Subcutaneous abdominal adipose tissue (tissue), 5 donors: ENCODE measurements around the gene PLA2G3.
"Not testable (repeated sequence)": the region's sequence is repeated elsewhere in the genome, so short reads cannot be mapped to it uniquely, and the experiment has no call there.

Experiments used
- H3K27ac ChIP-seq: one replicate; pipeline ENCODE4 v1.7.0; 2013; ENCODE audit warnings: low read depth, mild to moderate bottlenecking, inconsistent platforms, low read length, moderate library complexity
- H3K27me3 ChIP-seq, 5 donors: one replicate each; pipeline ENCODE4 v1.7.0; 2013; ENCODE audit warnings: low read length in 5 of 5, inconsistent platforms in 1 of 5; ENCODE audit not compliant: control insufficient read depth in 5 of 5, insufficient read depth in 4 of 5
- H3K36me3 ChIP-seq, 5 donors: one replicate each; pipeline ENCODE4 v1.7.0; 2013; ENCODE audit warnings: low read length in 5 of 5; ENCODE audit not compliant: control insufficient read depth in 5 of 5, insufficient read depth in 5 of 5
- H3K4me1 ChIP-seq, 5 donors: one replicate each; pipeline ENCODE4 v1.7.0; 2013; ENCODE audit warnings: low read length in 5 of 5, mild to moderate bottlenecking in 3 of 5, moderate library complexity in 1 of 5; ENCODE audit not compliant: control insufficient read depth in 5 of 5, insufficient read depth in 5 of 5
- H3K4me3 ChIP-seq, 5 donors: one replicate each; pipeline ENCODE4 v1.7.0; 2013; ENCODE audit warnings: low read length in 5 of 5, low read depth in 1 of 5
- H3K9ac ChIP-seq, 5 donors: one replicate each; pipeline ENCODE4 v1.7.0; 2013; ENCODE audit warnings: low read length in 5 of 5, mild to moderate bottlenecking in 4 of 5, moderate library complexity in 3 of 5
- H3K9me3 ChIP-seq, 5 donors: one replicate each; pipeline ENCODE4 v1.7.0; 2013; ENCODE audit warnings: low read length in 5 of 5; ENCODE audit not compliant: control insufficient read depth in 5 of 5
- donor health status: healthy.
- donor health status: healthy.
- donor health status: healthy.
- donor health status: healthy.
- donor health status: healthy.

Gene PLA2G3

GRCh38 chr22:31120230-31120629, 20.1 kb downstream of the PLA2G3 start:
- H3K4me1 ChIP-seq: peaks cover 0 to 14% (median 9%) of the 10 kb centered on the region in 5 donors
- no peak overlapping the region for H3K4me3 ChIP-seq
- H3K9me3 ChIP-seq: no peaks in the 10 kb centered on the region
- no peaks in the 10 kb centered on the region for H3K36me3 ChIP-seq
- peaks cover 0 to 13% (median 3%) of the 10 kb centered on the region in 5 donors for H3K27me3 ChIP-seq
- H3K27ac ChIP-seq: no peak overlapping the region
- no peak overlapping the region for H3K9ac ChIP-seq

- Histone ChIP-seq H3K4me1 (peaks cover 0 to 14% (median 9%) of the 10 kb centered on the region in 5 donors), H3K27ac (no peak overlapping the region), H3K9me3 (no peaks in the 10 kb centered on the region), H3K27me3 (peaks cover 0 to 7% (median 0%) of the 10 kb centered on the region in 5 donors), H3K9ac (no peak overlapping the region), H3K4me3 (no peak overlapping the region), H3K36me3 (no peaks in the 10 kb centered on the region)
These were observed 21.1 kb downstream of the PLA2G3 start for GRCh38 chr22:31119026-31119717.

GRCh38 chr22:31118046-31118820, 22.1 kb downstream of the PLA2G3 start:
- Histone ChIP-seq H3K36me3 (no peaks in the 10 kb centered on the region), H3K27ac (no peak overlapping the region), H3K9me3 (no peaks in the 10 kb centered on the region), H3K9ac (no peak overlapping the region), H3K4me1 (peaks cover 0 to 10% (median 9%) of the 10 kb centered on the region in 5 donors), H3K27me3 (peaks cover 0 to 5% (median 0%) of the 10 kb centered on the region in 5 donors), H3K4me3 (no peak overlapping the region)

- H3K27me3 ChIP-seq, H3K27ac ChIP-seq, H3K4me1 ChIP-seq, H3K9me3 ChIP-seq, H3K4me3 ChIP-seq, H3K9ac ChIP-seq, H3K36me3 ChIP-seq: not testable (repeated sequence)
These were observed 27.7 kb downstream of the PLA2G3 start for GRCh38 chr22:31112547-31113091.

GRCh38 chr22:31107894-31108218, 32.5 kb downstream of the PLA2G3 start:
- peaks cover 0 to 23% (median 14%) of the 10 kb centered on the region in 5 donors for H3K36me3 ChIP-seq
- H3K27me3 ChIP-seq: no peaks in the 10 kb centered on the region
- peak overlapping the region; percentile 59 to 84 (median 63) for H3K9ac ChIP-seq
- peak overlapping the region; percentile 50 for H3K27ac ChIP-seq
- peak overlapping the region; percentile 57 to 79 (median 70) for H3K4me3 ChIP-seq
- H3K9me3 ChIP-seq: no peaks in the 10 kb centered on the region
- peaks cover 3 to 33% (median 27%) of the 10 kb centered on the region in 5 donors for H3K4me1 ChIP-seq

- H3K36me3 ChIP-seq: peaks cover 0 to 26% (median 19%) of the 10 kb centered on the region in 5 donors
- no peaks in the 10 kb centered on the region for H3K27me3 ChIP-seq
- peak within 1 kb of the TSS; percentile 63 to 87 (median 79) for H3K9ac ChIP-seq
- H3K4me3 ChIP-seq: peak within 1 kb of the TSS; percentile 69 to 82 (median 79)
- H3K9me3 ChIP-seq: no peaks in the 10 kb centered on the region
- H3K27ac ChIP-seq: peak within 1 kb of the TSS; percentile 89
- peaks cover 3 to 37% (median 30%) of the 10 kb centered on the region in 5 donors for H3K4me1 ChIP-seq
These were observed 33.0 kb downstream of the PLA2G3 start, which contains the start of gene SELENOM for GRCh38 chr22:31107178-31107893. Gene SELENOM (minus strand): TSS chr22:31107568. CDS start chr22:31107505, 63 bp downstream.

- peak overlapping the region; percentile 89 for H3K27ac ChIP-seq
- peaks cover 0 to 31% (median 25%) of the 10 kb centered on the region in 5 donors for H3K36me3 ChIP-seq
- peak overlapping the region; percentile 63 to 87 (median 79) for H3K9ac ChIP-seq
- no peaks in the 10 kb centered on the region for H3K27me3 ChIP-seq
- H3K9me3 ChIP-seq: no peaks in the 10 kb centered on the region
- H3K4me3 ChIP-seq: peak overlapping the region; percentile 69 to 82 (median 79)
- H3K4me1 ChIP-seq: peaks cover 3 to 42% (median 31%) of the 10 kb centered on the region in 5 donors
These were observed 33.6 kb downstream of the PLA2G3 start for GRCh38 chr22:31106731-31107177.

GRCh38 chr22:31106001-31106571, 34.2 kb downstream of the PLA2G3 start:
- no peaks in the 10 kb centered on the region for H3K9me3 ChIP-seq
- peak overlapping the region; percentile 89 for H3K27ac ChIP-seq
- H3K27me3 ChIP-seq: no peaks in the 10 kb centered on the region
- H3K36me3 ChIP-seq: peaks cover 0 to 35% (median 28%) of the 10 kb centered on the region in 5 donors
- H3K4me3 ChIP-seq: peak overlapping the region; percentile 69 to 82 (median 79)
- H3K9ac ChIP-seq: peak overlapping the region; percentile 63 to 87 (median 79)
- peaks cover 3 to 42% (median 31%) of the 10 kb centered on the region in 5 donors for H3K4me1 ChIP-seq

- Histone ChIP-seq H3K27ac (peak overlapping the region; percentile 89), H3K27me3 (no peaks in the 10 kb centered on the region), H3K9ac (peak overlapping the region in 1 of 5 donors; percentile 79), H3K4me1 (peaks cover 3 to 42% (median 31%) of the 10 kb centered on the region in 5 donors), H3K4me3 (peak overlapping the region in 1 of 5 donors; percentile 79), H3K9me3 (no peaks in the 10 kb centered on the region), H3K36me3 (peaks cover 0 to 40% (median 33%) of the 10 kb centered on the region in 5 donors)
These were observed 34.9 kb downstream of the PLA2G3 start for GRCh38 chr22:31105282-31105929.
